ENCODE data around the gene MYO9B.

Gene MYO9B

DNA sequence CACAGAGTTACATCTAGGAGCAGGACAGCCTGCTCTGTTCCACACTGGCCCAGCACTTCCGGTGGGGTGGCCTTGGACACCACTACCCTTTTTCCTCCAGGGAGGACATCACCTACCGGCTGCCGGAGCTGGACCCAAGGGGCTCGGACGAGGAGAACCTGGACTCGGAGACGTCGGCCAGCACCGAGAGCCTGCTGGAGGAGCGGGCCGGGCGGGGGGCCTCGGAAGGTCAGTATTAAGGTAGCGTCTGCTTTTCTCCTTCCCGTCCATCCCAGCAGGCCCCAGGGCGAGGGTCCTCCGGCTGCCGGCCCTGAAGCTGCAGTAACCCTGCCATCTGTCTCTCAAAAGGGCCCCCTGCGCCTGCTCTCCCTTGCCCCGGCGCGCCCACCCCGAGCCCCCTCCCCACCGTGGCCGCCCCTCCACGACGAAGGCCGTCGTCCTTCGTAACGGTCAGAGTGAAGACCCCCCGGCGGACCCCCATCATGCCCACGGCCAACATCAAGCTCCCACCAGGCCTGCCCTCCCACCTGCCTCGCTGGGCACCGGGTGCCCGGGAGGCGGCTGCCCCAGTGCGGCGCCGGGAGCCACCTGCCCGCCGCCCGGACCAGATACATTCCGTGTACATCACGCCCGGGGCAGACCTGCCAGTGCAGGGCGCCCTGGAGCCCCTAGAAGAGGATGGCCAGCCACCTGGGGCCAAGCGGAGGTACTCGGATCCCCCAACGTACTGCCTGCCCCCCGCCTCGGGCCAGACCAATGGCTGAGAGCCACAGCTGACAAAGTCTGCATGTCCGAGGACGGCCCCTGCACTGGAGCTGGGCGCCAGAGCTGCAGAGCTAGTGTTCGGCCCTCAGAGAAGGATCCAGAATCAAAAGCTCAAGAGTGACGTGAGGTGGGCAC, 136.2 kb downstream of the MYO9B start:
- DNase-seq (ENCODE audit: low read depth in 3 of 3, low spot score in 1 of 3): no peak

GRCh38 chr19:17213334-17213733, 137.8 kb downstream of the MYO9B start:
- no peak for DNase-seq (ENCODE audit: low read depth in 3 of 3, low spot score in 1 of 3)

DNA sequence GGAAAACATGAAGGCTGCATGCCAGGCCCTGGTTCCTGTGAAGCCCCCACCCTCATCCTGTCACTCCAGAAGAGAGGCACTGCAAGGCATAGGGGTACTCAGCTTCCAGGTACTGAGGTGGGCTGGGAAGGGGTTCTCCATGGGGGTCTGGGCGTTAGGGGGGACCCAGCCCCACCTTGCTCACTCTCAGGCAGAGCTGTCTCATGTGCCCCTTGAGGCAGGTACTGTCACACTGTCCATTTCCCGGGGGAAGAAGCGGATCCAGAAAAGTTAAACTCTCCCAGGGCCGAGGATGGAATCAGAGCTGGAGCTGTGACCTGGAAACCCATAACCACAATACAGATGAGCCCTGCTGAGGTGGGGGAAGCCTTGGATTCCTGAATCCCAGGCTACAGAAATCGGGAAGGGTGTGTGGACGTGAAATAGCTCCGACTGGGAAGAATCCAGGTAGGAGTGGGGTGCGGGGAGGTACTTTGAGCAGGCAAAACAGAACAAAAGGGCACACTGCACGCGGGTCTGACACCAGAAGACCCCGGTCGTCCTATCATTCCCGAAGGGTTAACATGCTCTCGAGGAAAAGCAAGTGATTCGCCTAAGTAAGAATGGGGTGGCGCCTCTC, 139.0 kb downstream of the MYO9B start:
- DNase-seq (ENCODE audit: low read depth in 3 of 3, low spot score in 1 of 3): no peak

GRCh38 chr19:17215127-17215971, 139.8 kb downstream of the MYO9B start, which contains the start of gene USE1:
Gene USE1 (plus strand): TSS chr19:17215357. CDS start chr19:17215406, 49 bp downstream.
- DNase-seq (ENCODE audit: low read depth in 3 of 3, low spot score in 1 of 3): peak; percentile 68 to 73 (median 70)

DNA sequence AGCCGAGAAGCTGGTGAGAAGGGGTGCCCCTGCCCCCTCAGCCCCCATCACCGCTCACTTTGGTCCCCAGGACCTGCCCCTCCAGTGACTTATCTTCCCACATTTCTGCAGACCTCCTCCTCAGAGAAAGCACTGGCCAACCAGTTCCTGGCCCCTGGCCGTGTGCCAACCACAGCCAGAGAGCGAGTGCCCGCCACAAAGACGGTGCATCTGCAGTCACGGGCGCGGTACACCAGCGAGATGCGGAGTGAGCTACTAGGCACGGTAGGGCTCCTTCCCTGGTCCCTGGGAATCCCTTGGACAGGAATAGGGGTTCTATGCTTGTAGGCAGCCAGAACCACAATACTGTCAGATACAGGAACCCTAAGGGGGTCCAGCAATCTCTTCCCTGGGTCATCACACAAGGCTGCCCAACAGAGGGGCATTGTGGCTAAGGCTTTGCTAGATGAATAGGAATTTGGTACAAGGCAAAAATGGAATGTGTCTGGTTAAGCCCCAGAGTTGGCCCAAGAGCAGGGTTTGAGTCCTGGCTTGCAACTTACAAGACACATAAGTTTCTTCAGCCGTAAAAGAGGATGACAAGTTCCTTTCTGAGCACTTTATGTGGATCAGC, 140.6 kb downstream of the MYO9B start:
- no peak for DNase-seq (ENCODE audit: low read depth in 3 of 3, low spot score in 1 of 3)

DNA sequence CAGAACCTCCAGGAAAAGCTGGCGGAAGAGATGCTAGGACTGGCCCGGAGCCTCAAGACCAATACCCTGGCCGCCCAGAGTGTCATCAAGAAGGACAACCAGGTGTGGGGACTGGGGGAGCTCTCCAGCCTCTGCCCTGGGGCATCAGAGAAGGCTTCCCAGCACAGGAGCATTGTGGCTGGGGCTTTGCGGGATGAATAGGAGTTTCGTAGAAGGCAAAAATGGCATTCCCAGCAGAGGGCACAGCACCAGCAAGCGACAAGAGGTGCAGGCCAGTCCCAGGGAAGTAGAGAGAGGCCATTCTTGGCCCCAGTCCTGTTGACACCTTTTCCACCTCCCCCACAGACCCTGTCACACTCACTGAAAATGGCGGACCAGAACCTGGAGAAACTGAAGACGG, 143.7 kb downstream of the MYO9B start:
- no peak for DNase-seq (ENCODE audit: low read depth in 3 of 3, low spot score in 1 of 3)

- no peak for DNase-seq (ENCODE audit: low read depth in 3 of 3, low spot score in 1 of 3)
Observed at GRCh38 chr19:17220207-17220758, 144.7 kb downstream of the MYO9B start.

- DNase-seq (ENCODE audit: low read depth in 3 of 3, low spot score in 1 of 3): no peak
Observed at GRCh38 chr19:17225053-17225452, 149.5 kb downstream of the MYO9B start.

DNA sequence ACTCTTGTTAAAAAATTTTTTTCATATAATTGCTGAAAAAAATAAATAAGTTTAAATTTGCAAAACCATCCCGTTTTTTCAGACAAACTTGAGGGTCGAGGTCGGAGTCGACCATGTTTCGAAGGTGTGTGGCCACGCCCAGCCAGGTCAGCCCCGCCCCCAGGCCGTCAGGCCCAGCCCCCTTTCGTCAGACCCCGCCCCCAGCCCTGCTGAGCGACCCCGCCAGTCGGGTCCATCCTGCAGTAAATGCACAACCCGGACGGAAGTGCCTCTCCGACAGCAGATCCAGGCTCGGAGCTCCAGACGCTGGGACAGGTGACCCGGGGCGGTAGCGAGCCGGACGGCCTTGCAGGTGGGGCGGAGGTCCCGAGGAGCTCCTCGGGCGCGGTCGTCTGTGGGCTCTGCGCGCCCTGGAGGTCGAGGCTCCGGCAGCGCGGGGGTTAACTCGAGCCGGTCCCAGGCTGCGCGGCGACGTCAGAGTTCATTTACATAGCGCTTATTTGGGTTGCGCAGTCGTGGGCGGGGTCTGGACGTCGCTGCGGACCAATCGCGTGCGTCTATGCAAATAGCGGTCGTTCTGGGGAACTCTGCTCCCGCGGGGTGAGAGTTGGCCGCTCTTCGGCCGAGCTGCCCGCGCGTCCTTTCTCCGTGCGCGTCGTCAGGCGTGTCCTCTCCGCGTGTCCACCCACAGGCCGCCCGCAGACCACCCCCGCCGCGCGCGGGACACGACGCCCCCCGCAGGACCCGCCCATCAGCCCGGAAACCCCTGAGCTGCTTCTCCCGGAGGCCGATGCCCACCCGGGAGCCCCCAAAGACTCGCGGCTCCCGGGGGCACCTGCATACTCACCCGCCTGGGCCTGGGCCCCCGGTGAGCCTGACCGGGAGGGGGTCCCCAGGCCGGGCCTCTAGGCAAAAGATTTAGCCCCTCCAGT, 150.7 kb downstream of the MYO9B start, which contains the start of gene OCEL1:
Gene OCEL1, plus strand, starts transcription at position 225 of the 932 bp plus-strand sequence. Its CDS starts 22 bp downstream, at position 247.
- peak; percentile 85 to 90 (median 88) for DNase-seq (ENCODE audit: low read depth in 3 of 3, low spot score in 1 of 3)

DNA sequence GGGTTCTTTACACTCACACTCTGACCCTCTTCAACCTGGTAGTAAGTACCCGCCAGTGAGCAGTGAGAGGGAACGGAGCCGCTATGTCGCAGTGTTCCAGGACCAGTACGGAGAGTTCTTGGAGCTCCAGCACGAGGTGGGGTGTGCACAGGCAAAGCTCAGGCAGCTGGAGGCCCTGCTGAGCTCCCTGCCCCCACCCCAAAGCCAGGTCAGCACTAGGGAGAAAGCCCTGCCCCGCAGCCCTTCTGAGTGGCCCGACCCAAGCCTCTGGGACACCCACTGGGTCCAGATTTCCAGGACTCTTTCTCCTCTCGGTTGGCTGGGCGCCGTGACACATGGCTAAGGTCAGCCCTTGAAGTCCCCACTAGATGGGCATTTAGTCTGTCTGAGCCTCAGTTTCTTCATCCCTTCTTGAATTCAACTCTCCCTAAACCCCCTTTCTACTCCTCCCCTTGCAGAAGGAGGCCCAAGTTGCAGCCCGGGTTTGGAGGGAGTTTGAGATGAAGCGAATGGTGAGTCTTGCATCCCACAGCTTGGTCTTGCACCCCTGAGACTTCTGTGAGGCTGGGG, 152.3 kb downstream of the MYO9B start:
- DNase-seq (ENCODE audit: low read depth in 3 of 3, low spot score in 1 of 3): no peak

DNA sequence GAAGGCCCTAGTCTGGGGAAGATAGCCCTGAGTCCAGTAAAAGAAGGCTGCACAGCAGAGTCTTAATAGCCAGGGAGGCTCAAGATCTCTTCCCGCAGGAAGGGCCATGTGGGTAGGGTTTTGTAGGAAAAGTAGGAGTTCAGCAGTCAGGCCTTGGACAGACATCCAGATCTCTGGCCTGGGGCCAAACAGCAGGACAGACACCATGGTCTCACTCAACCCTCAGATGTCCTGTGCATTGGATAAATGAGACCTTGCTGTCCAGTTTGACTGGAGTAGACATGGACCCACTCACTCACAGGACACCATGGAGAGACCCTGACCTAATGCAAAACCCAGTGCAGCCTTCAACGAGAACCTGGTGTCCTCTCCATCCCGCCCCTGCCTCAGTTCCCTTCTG, 154.3 kb downstream of the MYO9B start:
- DNase-seq (ENCODE audit: low read depth in 3 of 3, low spot score in 1 of 3): no peak

DNA sequence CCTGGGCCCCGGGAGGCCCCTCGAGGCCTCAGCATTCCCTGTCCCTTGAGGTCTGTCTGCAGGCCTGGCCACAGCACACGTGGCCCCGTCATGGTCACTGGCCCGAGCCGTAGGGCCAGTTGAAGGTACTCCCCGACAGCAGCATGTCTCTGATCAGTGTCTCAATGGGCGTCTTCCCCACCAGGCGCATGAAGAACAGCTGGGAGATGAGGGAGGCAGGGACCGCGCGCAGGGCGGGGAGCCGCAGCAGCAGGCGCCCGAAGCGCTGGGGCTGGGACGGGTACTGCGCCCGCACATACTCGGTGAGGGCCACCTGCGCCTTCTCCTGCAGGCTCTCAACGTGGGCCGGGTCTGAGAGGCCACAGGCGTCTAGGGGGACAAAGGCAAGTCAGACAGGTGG, 156.7 kb downstream of the MYO9B start:
- DNase-seq (ENCODE audit: low read depth in 3 of 3, low spot score in 1 of 3): no peak

- DNase-seq (ENCODE audit: low read depth in 3 of 3, low spot score in 1 of 3): peak in 1 of 3 donors; percentile 61
Observed at GRCh38 chr19:17234911-17235299, 159.3 kb downstream of the MYO9B start.

DNA sequence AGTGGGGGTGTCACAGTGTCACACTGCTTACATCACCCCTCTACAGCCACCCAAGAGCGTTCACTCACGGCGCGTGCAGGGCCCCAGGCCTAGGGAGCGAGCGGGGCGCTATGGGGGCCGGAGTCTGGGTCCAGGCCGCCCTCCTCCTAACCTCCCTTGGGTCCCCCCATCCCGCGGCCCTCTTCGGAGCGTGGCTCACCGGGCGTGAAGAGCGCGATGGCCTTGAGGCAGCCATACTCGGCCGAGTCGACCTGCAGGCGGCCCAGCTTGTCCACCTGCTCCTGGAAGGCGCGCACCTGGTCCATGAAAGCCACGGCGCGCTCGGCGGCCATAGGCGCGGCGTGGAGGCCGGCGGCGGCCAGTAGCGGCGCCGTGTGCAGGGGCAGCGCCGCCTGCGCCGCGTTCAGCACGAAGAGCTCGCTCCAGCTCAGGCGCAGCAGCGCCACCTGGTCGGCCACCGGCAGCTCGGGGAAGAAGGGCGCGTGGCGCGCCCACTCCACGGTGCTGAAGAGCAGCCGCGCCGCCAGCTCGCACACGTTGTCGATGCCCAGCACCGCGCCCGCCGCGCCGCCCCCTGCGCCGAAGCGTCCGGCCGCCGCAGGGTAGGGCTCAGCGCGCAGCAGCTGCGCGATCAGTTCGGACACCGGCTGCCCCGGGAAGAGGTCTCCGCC, 159.9 kb downstream of the MYO9B start:
- DNase-seq (ENCODE audit: low read depth in 3 of 3, low spot score in 1 of 3): peak in 2 of 3 donors; percentile 61 to 67

DNA sequence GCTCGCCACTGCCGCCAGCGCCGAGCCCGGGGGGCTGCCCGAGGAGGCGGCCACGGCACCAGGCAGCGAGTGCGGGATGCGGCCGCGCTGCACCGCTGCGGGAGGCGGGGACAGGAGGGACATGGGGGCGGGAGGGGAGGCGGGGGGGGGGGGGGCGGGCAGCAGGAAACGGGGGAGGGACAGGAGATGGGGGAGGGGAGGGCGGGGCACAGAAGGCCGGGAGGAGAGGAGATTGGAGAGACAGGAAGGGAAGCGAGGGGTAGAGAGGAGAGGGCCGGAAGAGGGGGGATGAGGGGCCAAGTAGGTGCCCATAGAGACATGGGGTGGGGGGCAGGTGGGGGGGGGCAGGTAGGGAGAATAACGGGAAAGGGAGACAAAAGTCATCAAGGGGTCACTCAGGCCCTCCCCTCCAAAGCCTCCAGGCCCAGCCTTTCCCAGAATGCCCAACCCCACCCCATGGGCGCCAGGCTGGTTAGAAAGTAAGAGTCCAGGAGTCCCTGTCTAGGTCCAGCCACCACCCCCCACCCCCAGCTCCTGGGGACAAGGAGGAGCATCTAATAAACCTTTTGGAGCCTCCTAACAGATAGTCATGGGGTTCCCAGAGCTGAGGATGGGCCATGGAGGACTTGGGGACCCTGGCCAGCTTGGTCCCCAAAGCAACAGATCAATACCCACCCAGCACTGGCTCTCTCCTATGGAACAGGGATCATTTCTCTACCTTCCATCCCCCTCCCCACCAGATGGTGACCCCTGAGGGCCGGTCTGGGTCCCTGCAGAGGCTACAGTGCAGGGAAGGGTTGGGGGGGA, 160.6 kb downstream of the MYO9B start:
- DNase-seq (ENCODE audit: low read depth in 3 of 3, low spot score in 1 of 3): no peak

DNA sequence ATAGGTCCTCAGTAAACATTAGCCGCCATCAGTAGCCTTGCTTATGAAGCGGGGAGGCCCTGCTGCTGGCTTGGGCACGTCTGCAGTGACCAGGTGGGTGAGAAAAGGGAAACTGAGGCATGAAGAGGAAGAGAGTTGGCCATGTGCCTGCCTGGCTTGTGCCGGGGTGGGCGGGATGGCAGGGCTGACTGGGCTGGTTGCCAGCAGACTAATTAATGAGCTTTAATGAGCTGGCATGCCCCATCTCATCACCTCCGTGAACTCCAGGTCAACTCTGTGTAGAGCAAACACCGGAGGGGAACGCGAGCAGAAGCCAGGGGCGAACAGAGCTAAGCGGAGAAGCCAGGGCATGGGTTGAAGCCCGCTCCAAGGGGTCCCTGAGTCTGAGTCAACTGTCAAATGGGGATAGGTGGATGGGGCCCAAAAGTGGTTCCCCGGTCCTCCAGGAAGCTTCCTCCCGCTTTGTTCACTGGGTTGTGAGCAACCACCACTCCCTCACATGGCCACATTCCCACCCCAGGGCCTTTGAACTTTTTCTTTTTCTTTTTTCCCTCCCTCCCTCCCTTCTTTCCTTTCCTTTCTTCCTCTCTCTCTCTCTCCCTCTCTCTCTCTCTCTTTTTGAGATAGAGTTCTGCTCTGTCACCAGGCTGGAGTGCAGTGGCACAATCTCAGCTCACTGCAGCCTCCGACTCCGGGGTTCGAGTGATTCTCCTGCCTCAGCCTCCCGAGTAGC, 161.4 kb downstream of the MYO9B start:
- no peak for DNase-seq (ENCODE audit: low read depth in 3 of 3, low spot score in 1 of 3)
